CD8-positive, alpha-beta memory T cell (primary cell): ENCODE measurements around the gene DPP9. TPM values are rescaled to one million over a fixed set of nuclear protein-coding genes. Genes with fewer than 3 reads are reported as not detected.
"Not testable (repeated sequence)": the region's sequence is repeated elsewhere in the genome, so short reads cannot be mapped to it uniquely, and the experiment has no call there.

Source experiments
- CTCF ChIA-PET: fragments of 350-600 bp; sonication (Branson Sonifier 250); formaldehyde crosslinking; loops from one replicate; lab custom pipeline; 2021; ENCODE audit warnings: antibody characterized with exemption; lab: Charles Lee
- POLR2A ChIA-PET: fragments of 350-600 bp; sonication (Branson Sonifier 250); formaldehyde crosslinking; loops from one replicate; lab custom pipeline; 2021; ENCODE audit warnings: antibody characterized with exemption; lab: Charles Lee
- DNase-seq, 5 donors: peaks; one replicate each; pipeline versions ENCODE4 v3.0.0 to v3.0.0-alpha.2; 2020 to 2022; ENCODE audit warnings: mixed read lengths in 1 of 5
- H3K27ac ChIP-seq: one replicate; pipeline ENCODE4 v1.7.0; 2013; ENCODE audit warnings: low read depth, mild to moderate bottlenecking, low read length, moderate library complexity
- H3K27me3 ChIP-seq: 2 replicates; pipeline ENCODE4 v1.7.0; 2013; ENCODE audit warnings: low read length, mild to moderate bottlenecking; ENCODE audit not compliant: insufficient read depth, poor library complexity, severe bottlenecking
- H3K36me3 ChIP-seq: 2 replicates; pipeline ENCODE4 v1.7.0; 2013; ENCODE audit warnings: mild to moderate bottlenecking, low read length, moderate library complexity; ENCODE audit not compliant: insufficient read depth
- H3K4me1 ChIP-seq: 2 replicates; pipeline ENCODE4 v1.7.0; 2013; ENCODE audit warnings: mild to moderate bottlenecking, low read length, moderate library complexity; ENCODE audit not compliant: insufficient read depth
- H3K4me3 ChIP-seq: 2 replicates; pipeline ENCODE4 v1.7.0; 2013; ENCODE audit warnings: mild to moderate bottlenecking, low read length
- H3K9me3 ChIP-seq: 2 replicates; pipeline ENCODE4 v1.7.0; 2013; ENCODE audit warnings: mild to moderate bottlenecking, low read length
- H3K27ac Mint-ChIP-seq, 8 donors: one replicate each; pipeline ENCODE4 v1.8.0; 2020 to 2021; ENCODE audit warnings: mixed read lengths in 8 of 8, mild to moderate bottlenecking in 6 of 8, inconsistent platforms in 3 of 8, moderate library complexity in 3 of 8
- H3K27me3 Mint-ChIP-seq, 2 donors: one replicate each; pipeline ENCODE4 v1.8.0; 2020 to 2021; ENCODE audit warnings: mixed read lengths in 2 of 2, mild to moderate bottlenecking in 1 of 2, moderate library complexity in 1 of 2
- H3K36me3 Mint-ChIP-seq, 3 donors: one replicate each; pipeline ENCODE4 v1.8.0; 2020 to 2021; ENCODE audit warnings: mixed read lengths in 3 of 3, inconsistent platforms in 1 of 3, mild to moderate bottlenecking in 1 of 3
- H3K4me1 Mint-ChIP-seq, 3 donors: one replicate each; pipeline ENCODE4 v1.8.0; 2020 to 2021; ENCODE audit warnings: mixed read lengths in 3 of 3, inconsistent platforms in 1 of 3, mild to moderate bottlenecking in 1 of 3
- H3K4me3 Mint-ChIP-seq, 7 donors: one replicate each; pipeline ENCODE4 v1.8.0; 2020 to 2021; ENCODE audit warnings: mixed read lengths in 7 of 7, mild to moderate bottlenecking in 6 of 7, moderate library complexity in 4 of 7, inconsistent platforms in 2 of 7
- H3K9me3 Mint-ChIP-seq, 5 donors: one replicate each; pipeline ENCODE4 v1.8.0; 2020 to 2022; ENCODE audit warnings: mixed read lengths in 5 of 5, mild to moderate bottlenecking in 3 of 5, moderate library complexity in 2 of 5, inconsistent platforms in 1 of 5
- polyA plus RNA-seq: library from polyadenylated mRNA; unstranded; fragments of 300-500 nt; fragmentation: Illumina TruSeq; gene quantifications from one replicate; pipeline ENCODE4 v1.2.3, GENCODE V29; 2021
- total RNA-seq, 2 experiments: library from RNA; stranded (reverse); gene quantifications; one replicate each; pipeline ENCODE4 v1.2.3, GENCODE V29; 2021

The DPP9 gene
- total and polyA plus RNA-seq, 3 experiments from 2014 or later, result 32.1 to 105 (median 105) TPM

DNA sequence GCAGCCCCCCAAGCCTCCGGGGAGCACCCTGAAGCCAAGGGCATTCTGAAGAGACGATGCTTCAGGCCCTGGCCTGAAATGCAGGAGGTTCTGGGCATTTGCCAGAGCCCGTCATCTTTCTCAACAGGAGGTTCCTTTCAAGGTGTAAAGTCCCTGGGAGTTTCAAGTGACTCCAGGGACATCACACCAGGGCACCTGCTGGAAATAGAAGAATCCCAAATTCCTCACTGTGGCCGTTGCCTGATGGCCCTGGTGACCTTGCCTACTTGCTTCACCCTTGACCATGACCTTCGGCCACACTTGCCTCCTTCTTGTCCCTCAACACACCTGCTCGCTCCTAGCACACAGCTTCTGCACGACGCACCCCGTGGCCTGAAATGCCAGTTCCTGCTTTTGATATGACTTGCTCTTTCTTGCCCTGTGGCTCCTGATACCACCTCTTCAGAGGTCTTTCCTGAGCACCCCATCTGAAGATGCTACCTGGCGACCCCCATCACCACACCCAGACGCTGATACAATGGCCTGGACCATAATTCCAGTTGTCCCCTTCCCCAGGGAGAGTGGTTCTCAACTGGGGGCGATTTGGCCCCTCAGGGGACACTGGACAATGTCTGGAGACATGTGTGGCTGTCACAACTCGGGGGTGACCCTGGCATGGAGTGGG is 3.5 kb downstream of the DPP9 start:
- H3K36me3 Mint-ChIP-seq, result peaks cover 0 to 73% (median 4%) of the 10 kb centered on the region in 3 donors
- Histone ChIP-seq H3K4me3 (no peak overlapping the region), H3K9me3 (no peaks in the 10 kb centered on the region), H3K27me3 (no peaks in the 10 kb centered on the region), H3K36me3 (peaks cover 28% of the 10 kb centered on the region), H3K4me1 (peaks cover 24% of the 10 kb centered on the region), H3K27ac (no peak overlapping the region)
- H3K9me3 Mint-ChIP-seq, result peaks cover 0 to 10% (median 8%) of the 10 kb centered on the region in 5 donors
- peaks cover 28 to 51% (median 31%) of the 10 kb centered on the region in 3 donors for H3K4me1 Mint-ChIP-seq
- no peak for DNase-seq
- peak overlapping the region in 1 of 8 donors; percentile 28 for H3K27ac Mint-ChIP-seq
- peaks cover 4 to 11% of the 10 kb centered on the region in 2 donors for H3K27me3 Mint-ChIP-seq
- ChIA-PET POLR2A (no interaction called here), CTCF (interaction anchor here (0.6 kb wide), 1 partner anchor 71 kb away, joined by 3 read pairs; the partner anchor contains the start of gene FEM1A)
- H3K4me3 Mint-ChIP-seq, result peak overlapping the region in 4 of 7 donors; percentile 16 to 76 (median 58)

DNA sequence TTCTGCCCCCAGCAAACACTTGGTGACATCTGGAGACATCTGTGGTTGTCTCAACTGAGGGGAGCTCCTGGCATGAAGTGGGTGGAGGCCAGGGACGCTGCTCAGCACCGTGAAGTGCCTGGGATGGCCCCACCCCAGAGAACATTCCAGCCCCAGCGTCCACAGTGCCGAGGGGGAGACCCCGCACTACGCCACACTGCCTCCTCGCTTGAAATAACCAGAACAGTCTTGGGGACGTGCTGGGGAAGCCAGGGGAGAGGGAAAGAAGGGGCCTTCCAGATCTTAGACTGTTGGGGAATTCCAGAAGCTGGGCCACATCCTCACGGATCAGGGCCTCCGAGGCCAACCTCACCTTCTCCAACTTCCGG is 4.2 kb downstream of the DPP9 start:
- H3K9me3 Mint-ChIP-seq, result peaks cover 0 to 7% (median 5%) of the 10 kb centered on the region in 5 donors
- H3K4me1 ChIP-seq, result peaks cover 24% of the 10 kb centered on the region
- no peak overlapping the region for H3K4me3 ChIP-seq
- no peak overlapping the region for H3K27ac ChIP-seq
- peaks cover 28% of the 10 kb centered on the region for H3K36me3 ChIP-seq
- peaks cover 4 to 74% (median 5%) of the 10 kb centered on the region in 3 donors for H3K36me3 Mint-ChIP-seq
- peaks cover 23 to 44% (median 27%) of the 10 kb centered on the region in 3 donors for H3K4me1 Mint-ChIP-seq
- ChIA-PET POLR2A (no interaction called here), CTCF (interaction anchor here (0.6 kb wide), 1 partner anchor 72 kb away, joined by 3 read pairs; the partner anchor contains the start of gene FEM1A)
- no peak overlapping the region for H3K4me3 Mint-ChIP-seq
- H3K27me3 ChIP-seq, result no peaks in the 10 kb centered on the region
- no peaks in the 10 kb centered on the region for H3K9me3 ChIP-seq
- no peak for DNase-seq
- no peak overlapping the region for H3K27ac Mint-ChIP-seq
- peaks cover under 1 to 8% of the 10 kb centered on the region in 2 donors for H3K27me3 Mint-ChIP-seq

DNA sequence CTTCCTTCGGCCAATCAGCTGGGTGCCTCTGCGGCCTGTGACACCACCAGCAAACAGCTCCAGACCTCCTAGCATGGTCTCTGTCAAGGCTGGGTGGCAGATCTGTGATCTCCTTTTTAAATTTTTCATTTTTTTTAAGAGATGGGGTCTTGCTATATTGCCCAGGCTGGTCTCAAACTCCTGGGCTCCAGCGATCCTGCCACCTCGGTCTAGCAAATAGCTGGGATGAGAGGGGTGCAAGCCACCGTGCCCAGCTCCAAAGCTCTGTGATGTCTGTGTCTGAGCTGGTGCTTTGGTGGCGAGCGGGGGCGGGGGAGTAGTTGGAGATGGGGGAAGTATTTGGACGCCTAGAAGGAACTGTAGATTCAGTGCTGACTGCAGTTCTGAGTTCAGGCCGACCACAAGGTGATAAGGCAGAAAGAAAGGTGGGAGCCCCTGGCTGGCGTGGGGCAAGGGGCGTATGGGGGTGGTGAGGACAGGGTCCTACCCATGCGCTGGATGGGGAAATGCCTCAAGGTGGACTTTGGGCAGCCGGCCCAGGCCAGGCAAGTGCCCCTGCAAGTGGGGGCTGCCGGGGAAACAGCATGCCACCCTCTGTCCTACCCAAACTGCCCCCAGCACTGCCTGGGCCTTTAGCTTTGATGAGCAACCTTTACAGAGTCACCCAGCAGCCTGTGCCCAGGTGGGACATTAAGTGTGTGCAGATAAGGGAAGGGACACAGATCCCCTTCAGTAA is 5.5 kb downstream of the DPP9 start:
- H3K4me3 ChIP-seq, result no peak overlapping the region
- no peak overlapping the region for H3K27ac ChIP-seq
- no peaks in the 10 kb centered on the region for H3K27me3 ChIP-seq
- H3K4me3 Mint-ChIP-seq, result no peak overlapping the region
- no peak overlapping the region for H3K27ac Mint-ChIP-seq
- H3K4me1 Mint-ChIP-seq, result peaks cover 19 to 35% (median 28%) of the 10 kb centered on the region in 3 donors
- H3K9me3 ChIP-seq, result no peaks in the 10 kb centered on the region
- H3K4me1 ChIP-seq, result peaks cover 23% of the 10 kb centered on the region
- ChIA-PET POLR2A (no interaction called here), CTCF (no interaction called here)
- H3K36me3 ChIP-seq, result peaks cover 29% of the 10 kb centered on the region
- no peaks in the 10 kb centered on the region for H3K27me3 Mint-ChIP-seq
- H3K36me3 Mint-ChIP-seq, result peaks cover 7 to 78% (median 8%) of the 10 kb centered on the region in 3 donors
- no peak for DNase-seq
- peaks cover 0 to 3% (median 0%) of the 10 kb centered on the region in 5 donors for H3K9me3 Mint-ChIP-seq

GRCh38 chr19:4717191-4717965 is 6.3 kb downstream of the DPP9 start:
- no peaks in the 10 kb centered on the region for H3K9me3 ChIP-seq
- no peak for DNase-seq
- Mint-ChIP-seq H3K27ac (peak overlapping the region in 2 of 8 donors; percentile 30 to 46), H3K36me3 (peaks cover 7 to 83% (median 8%) of the 10 kb centered on the region in 3 donors), H3K4me3 (no peak overlapping the region), H3K4me1 (peaks cover 11 to 28% (median 21%) of the 10 kb centered on the region in 3 donors), H3K9me3 (peaks cover 0 to 3% (median 0%) of the 10 kb centered on the region in 5 donors), H3K27me3 (no peaks in the 10 kb centered on the region)
- no peak overlapping the region for H3K4me3 ChIP-seq
- H3K27me3 ChIP-seq, result no peaks in the 10 kb centered on the region
- peaks cover 16% of the 10 kb centered on the region for H3K4me1 ChIP-seq
- POLR2A ChIA-PET, result interaction anchor here (0.8 kb wide), 1 partner anchor 50 kb away, joined by 3 read pairs; no protein-coding TSS in a partner anchor
- CTCF ChIA-PET, result no interaction called here
- no peak overlapping the region for H3K27ac ChIP-seq
- H3K36me3 ChIP-seq, result peaks cover 36% of the 10 kb centered on the region

GRCh38 chr19:4715529-4716221 is 8.0 kb downstream of the DPP9 start:
- Mint-ChIP-seq H3K9me3 (peaks cover 0 to 3% (median 0%) of the 10 kb centered on the region in 5 donors), H3K27ac (no peak overlapping the region), H3K4me1 (peaks cover 4 to 20% (median 11%) of the 10 kb centered on the region in 3 donors), H3K4me3 (no peak overlapping the region), H3K27me3 (no peaks in the 10 kb centered on the region), H3K36me3 (peaks cover 7 to 90% (median 8%) of the 10 kb centered on the region in 3 donors)
- Histone ChIP-seq H3K27me3 (no peaks in the 10 kb centered on the region), H3K9me3 (no peaks in the 10 kb centered on the region), H3K27ac (no peak overlapping the region), H3K36me3 (peaks cover 44% of the 10 kb centered on the region), H3K4me3 (no peak overlapping the region), H3K4me1 (peaks cover 1% of the 10 kb centered on the region)
- CTCF ChIA-PET, result no interaction called here
- DNase-seq, result no peak
- POLR2A ChIA-PET, result interaction anchor here (1.0 kb wide), 1 partner anchor 9 kb away, joined by 4 read pairs; no protein-coding TSS in a partner anchor

- H3K9me3 ChIP-seq, H3K4me3 ChIP-seq, H3K9me3 Mint-ChIP-seq, H3K27me3 Mint-ChIP-seq, H3K4me3 Mint-ChIP-seq, DNase-seq, H3K27me3 ChIP-seq, H3K27ac ChIP-seq, H3K4me1 ChIP-seq: not testable (repeated sequence)
- peaks cover 6 to 88% (median 7%) of the 10 kb centered on the region in 3 donors for H3K36me3 Mint-ChIP-seq
- peak overlapping the region in 1 of 8 donors; percentile 17 for H3K27ac Mint-ChIP-seq
- ChIA-PET POLR2A (interaction anchor here (1.0 kb wide), 1 partner anchor 10 kb away, joined by 4 read pairs; no protein-coding TSS in a partner anchor), CTCF (interaction anchor here (0.6 kb wide), 1 partner anchor 1919 kb away, joined by 3 read pairs; no protein-coding TSS in a partner anchor)
- H3K36me3 ChIP-seq, result peaks cover 49% of the 10 kb centered on the region
- H3K4me1 Mint-ChIP-seq, result peaks cover 2 to 17% (median 6%) of the 10 kb centered on the region in 3 donors
Measured at GRCh38 chr19:4715178-4715528, 8.5 kb downstream of the DPP9 start.

DNA sequence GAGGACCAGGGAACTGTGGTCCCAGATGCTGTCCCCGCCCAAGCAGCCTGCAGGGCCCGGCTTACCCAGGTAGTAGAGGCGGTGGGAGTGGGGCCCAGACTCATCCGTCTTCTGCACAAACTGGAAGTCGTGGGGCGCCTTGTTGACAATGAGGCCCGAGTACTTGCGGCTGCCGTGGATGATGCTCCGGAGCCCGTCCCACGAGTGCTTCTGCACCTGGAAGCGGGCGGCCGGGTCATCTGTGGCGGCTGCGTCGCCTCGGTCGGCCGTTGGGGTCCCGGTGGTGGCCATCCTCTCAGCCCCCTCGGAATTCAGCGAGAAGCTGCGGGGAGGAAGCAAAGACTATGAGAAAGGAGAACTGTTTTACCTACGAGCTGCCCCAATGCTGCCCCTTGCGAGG is 9.6 kb downstream of the DPP9 start:
- Mint-ChIP-seq H3K4me1 (peaks cover 6 to 23% (median 12%) of the 10 kb centered on the region in 3 donors), H3K9me3 (peaks cover 0 to 3% (median 0%) of the 10 kb centered on the region in 5 donors), H3K4me3 (no peak overlapping the region), H3K36me3 (peaks cover 7 to 86% (median 10%) of the 10 kb centered on the region in 3 donors), H3K27me3 (no peaks in the 10 kb centered on the region), H3K27ac (no peak overlapping the region)
- H3K9me3 ChIP-seq, result no peaks in the 10 kb centered on the region
- H3K27ac ChIP-seq, result no peak overlapping the region
- ChIA-PET CTCF (no interaction called here), POLR2A (no interaction called here)
- no peaks in the 10 kb centered on the region for H3K27me3 ChIP-seq
- peaks cover 8% of the 10 kb centered on the region for H3K4me1 ChIP-seq
- peaks cover 42% of the 10 kb centered on the region for H3K36me3 ChIP-seq
- no peak for DNase-seq
- no peak overlapping the region for H3K4me3 ChIP-seq
